Mammary epithelial cell (primary cell): Measurements from ENCODE around the gene C1QTNF9.

Source experiments
- CTCF ChIP-seq, 2 donors: IDR thresholded peaks in 1 of 2; conservative IDR thresholded peaks in 1 of 2; 2 replicates each; pipeline ENCODE4 v1.5.1; 2011 to 2012; ENCODE audit warnings: inconsistent platforms in 2 of 2, low read length in 2 of 2, mild to moderate bottlenecking in 2 of 2, control low read depth in 1 of 2, low read depth in 1 of 2; ENCODE audit not compliant: insufficient read depth in 1 of 2; ENCODE audit errors: extremely low read depth in 1 of 2
- EZH2 ChIP-seq: IDR thresholded peaks from 2 replicates; pipeline ENCODE4 v1.6.1; 2012; ENCODE audit warnings: low read length, inconsistent platforms, borderline replicate concordance

GRCh38 chr13:24304620-24305019, 4.8 kb upstream of the C1QTNF9 start:
- TF ChIP-seq CTCF (conservative IDR thresholded peaks at IDR 0.05 in 1 of 2, IDR thresholded peaks at IDR 0.05 in 1 of 2; ENCODE audit: extremely low read depth in 1 of 2, insufficient read depth in 1 of 2, low read depth in 1 of 2, low read length in 2 of 2): no peak
- no peak for TF ChIP-seq EZH2
